Activated T-helper 2 cell treated with anti-CD3 and anti-CD28 coated beads, Interferon-gamma antibody, Interleukin-2, Interleukin-4, amounts not matched to agents 10 μg/mL and 5 μg/mL and 100 μg/mL, durations not matched to agents 14 hours and 24 hours and 36 hours (primary cell): Measurements from ENCODE around the gene VPS13D. TPM values are rescaled to one million over a fixed set of nuclear protein-coding genes. Genes with fewer than 3 reads are reported as not detected.

ENCODE experiments used
- DNase-seq: peaks from one replicate; pipeline ENCODE4 v3.0.0; 2021; ENCODE audit warnings: low spot score
- H3K27ac Mint-ChIP-seq: one replicate; pipeline ENCODE4 v1.8.0; 2021; ENCODE audit warnings: mixed read lengths
- H3K27me3 Mint-ChIP-seq: one replicate; pipeline ENCODE4 v1.8.0; 2021; ENCODE audit warnings: low read depth, mixed read lengths
- H3K36me3 Mint-ChIP-seq: one replicate; pipeline ENCODE4 v1.8.0; 2021; ENCODE audit warnings: low read depth, mixed read lengths
- H3K4me1 Mint-ChIP-seq: one replicate; pipeline ENCODE4 v1.8.0; 2021; ENCODE audit warnings: low read depth, mixed read lengths
- H3K4me3 Mint-ChIP-seq: one replicate; pipeline ENCODE4 v1.8.0; 2021; ENCODE audit warnings: low read depth, mild to moderate bottlenecking, moderate library complexity, mixed read lengths
- H3K9me3 Mint-ChIP-seq: one replicate; pipeline ENCODE4 v1.8.0; 2021; ENCODE audit warnings: mixed read lengths
- intact Hi-C: fragments of 100-400 bp; cut with micrococcal nuclease; formaldehyde crosslinking; loops from one replicate; pipeline ENCODE4 v1.15.1; 2023
- total RNA-seq: library from RNA; stranded (reverse); gene quantifications from 2 replicates; pipeline ENCODE4 v1.2.3, GENCODE V29; 2022

VPS13D gene
- total RNA-seq, 1 donor from 2014 or later: 28.6 TPM

DNA sequence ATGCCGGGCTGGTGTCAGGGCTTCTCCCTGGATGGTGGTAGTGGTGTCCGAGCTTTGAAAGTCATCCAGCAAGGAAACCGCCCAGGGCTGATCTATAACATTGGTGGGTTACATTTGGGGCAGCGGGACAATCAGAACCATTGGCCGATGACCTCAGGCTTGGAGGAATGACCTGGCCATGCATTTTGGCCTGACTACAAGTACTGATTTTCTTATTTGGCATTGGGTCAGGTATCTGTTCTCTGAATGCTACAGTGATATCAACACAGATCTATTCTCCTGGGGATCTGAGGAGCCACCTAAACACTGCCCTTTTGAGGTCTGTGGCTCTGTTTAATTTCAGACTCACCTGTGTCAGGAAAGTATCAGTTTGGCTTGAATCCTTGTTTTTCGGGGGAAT is 128.7 kb downstream of the VPS13D start:
- no peak for DNase-seq
- Mint-ChIP-seq H3K4me3 (no peak overlapping the region), H3K27ac (no peak overlapping the region), H3K36me3 (peaks cover 66% of the 10 kb centered on the region), H3K4me1 (peaks cover 19% of the 10 kb centered on the region), H3K9me3 (no peaks in the 10 kb centered on the region), H3K27me3 (no peaks in the 10 kb centered on the region)
- intact Hi-C loops: no loop called here

DNA sequence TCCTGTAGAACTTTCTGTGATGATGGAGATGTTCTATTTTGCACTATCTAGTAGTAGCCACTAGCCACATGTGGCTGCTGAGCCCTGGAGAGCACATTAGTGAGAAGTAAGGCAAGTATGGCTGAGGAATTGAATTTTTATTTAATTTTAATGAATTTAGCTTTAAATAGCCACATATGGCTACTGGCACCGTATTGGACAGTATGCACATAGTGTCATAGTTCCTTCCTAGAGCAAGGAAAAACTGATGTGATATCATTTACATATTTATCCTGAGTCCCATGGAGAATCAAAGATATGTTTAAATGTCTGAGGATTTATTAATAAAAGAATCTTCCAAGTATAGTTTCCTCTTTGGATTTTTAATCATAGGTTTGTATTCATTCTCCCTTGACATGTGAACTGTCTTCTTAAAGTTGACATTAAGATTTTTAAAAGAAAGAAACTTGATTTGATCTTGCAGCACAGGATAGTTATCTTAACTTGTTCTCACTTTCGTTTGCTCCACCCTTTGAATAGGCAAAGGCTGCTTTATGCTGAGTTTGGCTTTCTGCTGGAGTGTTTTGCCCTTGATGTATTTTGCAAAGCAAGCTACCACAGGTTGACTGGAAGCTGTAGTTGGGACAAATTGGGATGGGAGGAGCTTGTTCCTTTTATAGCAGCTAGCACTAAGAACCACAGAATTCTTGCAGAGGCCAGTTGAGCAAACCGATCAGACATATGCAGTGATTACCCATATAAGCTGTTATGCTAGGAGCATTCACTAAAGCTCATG is 129.7 kb downstream of the VPS13D start:
- Mint-ChIP-seq H3K27ac (no peak overlapping the region), H3K4me3 (no peak overlapping the region), H3K36me3 (peaks cover 75% of the 10 kb centered on the region), H3K9me3 (no peaks in the 10 kb centered on the region), H3K27me3 (no peaks in the 10 kb centered on the region), H3K4me1 (peaks cover 19% of the 10 kb centered on the region)
- intact Hi-C loops: no loop called here
- no peak for DNase-seq

DNA sequence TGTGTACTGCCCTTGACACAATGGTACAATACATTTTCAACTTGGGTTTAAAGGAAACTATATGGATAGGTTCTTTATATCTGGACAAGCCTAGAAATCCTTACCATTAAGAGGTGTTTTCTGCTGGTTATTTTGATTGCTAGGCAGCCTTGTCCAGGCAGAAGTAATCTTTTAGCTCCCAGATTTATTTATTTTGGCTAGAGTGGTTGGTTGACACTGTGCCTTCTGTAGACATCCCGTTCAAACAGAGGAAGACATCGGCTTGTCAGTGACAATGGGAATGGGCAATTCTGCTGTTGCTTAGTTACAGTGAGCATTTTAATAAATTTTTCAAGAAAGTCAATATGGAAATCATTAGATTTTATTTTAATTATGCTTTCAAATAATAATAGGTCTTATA is 138.8 kb downstream of the VPS13D start:
- no peaks in the 10 kb centered on the region for H3K9me3 Mint-ChIP-seq
- no peak for DNase-seq

GRCh38 chr1:12369258-12369657 is 139.4 kb downstream of the VPS13D start:
- Mint-ChIP-seq H3K27me3 (no peaks in the 10 kb centered on the region), H3K9me3 (no peaks in the 10 kb centered on the region), H3K4me1 (peaks cover 2% of the 10 kb centered on the region), H3K4me3 (no peak overlapping the region), H3K36me3 (peaks cover 57% of the 10 kb centered on the region), H3K27ac (no peak overlapping the region)
- intact Hi-C loops: no loop called here
- DNase-seq: no peak

More for the DNA sequence above, 138.8 kb downstream of the VPS13D start:
- Mint-ChIP-seq H3K4me3 (no peak overlapping the region), H3K4me1 (peaks cover 2% of the 10 kb centered on the region), H3K36me3 (peaks cover 57% of the 10 kb centered on the region), H3K27me3 (no peaks in the 10 kb centered on the region), H3K27ac (no peak overlapping the region)
- intact Hi-C loops: no loop called here

DNA sequence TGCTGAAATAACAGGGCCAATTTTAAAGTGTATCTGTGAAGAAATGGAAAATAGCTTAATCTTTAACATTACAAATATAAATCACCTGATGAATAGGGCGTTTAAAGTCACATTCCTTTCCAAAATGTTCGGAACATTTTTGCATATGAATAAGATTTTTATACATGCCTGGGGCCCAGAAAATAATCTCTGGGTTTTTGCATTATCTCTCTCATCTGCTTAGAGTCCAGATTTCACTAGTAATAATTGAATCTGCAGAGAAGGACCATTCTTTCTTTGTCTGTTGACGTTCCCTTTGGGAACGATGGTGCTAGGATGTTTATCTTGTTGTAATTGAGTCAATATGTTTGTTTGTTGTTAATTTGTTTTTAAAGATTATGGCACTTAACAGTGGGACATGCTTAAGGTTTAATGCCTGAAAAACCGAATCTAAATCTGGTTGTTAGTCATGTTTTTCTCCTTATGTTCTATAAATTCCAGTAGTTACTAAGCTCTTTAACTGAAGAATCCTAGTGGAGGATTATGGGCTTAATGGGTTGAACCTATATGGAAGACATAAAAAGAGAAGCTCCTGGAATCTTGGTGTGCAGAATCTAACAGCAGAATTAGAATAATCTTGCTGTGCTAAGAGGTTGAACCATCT is 140.6 kb downstream of the VPS13D start:
- Mint-ChIP-seq H3K4me3 (no peak overlapping the region), H3K36me3 (peaks cover 55% of the 10 kb centered on the region), H3K9me3 (no peaks in the 10 kb centered on the region), H3K27me3 (no peaks in the 10 kb centered on the region), H3K27ac (no peak overlapping the region), H3K4me1 (peaks cover 2% of the 10 kb centered on the region)
- intact Hi-C loops: no loop called here
- DNase-seq: no peak

- H3K27me3 Mint-ChIP-seq: no peaks in the 10 kb centered on the region
- intact Hi-C loops: no loop called here
- H3K36me3 Mint-ChIP-seq: peaks cover 58% of the 10 kb centered on the region
- H3K4me3 Mint-ChIP-seq: no peak overlapping the region
- no peak for DNase-seq
- H3K9me3 Mint-ChIP-seq: no peaks in the 10 kb centered on the region
- H3K4me1 Mint-ChIP-seq: peaks cover 2% of the 10 kb centered on the region
- H3K27ac Mint-ChIP-seq: no peak overlapping the region
These were observed 141.2 kb downstream of the VPS13D start for GRCh38 chr1:12371053-12371452.

GRCh38 chr1:12372180-12372579 is 142.3 kb downstream of the VPS13D start:
- Mint-ChIP-seq H3K27ac (no peak overlapping the region), H3K4me1 (peaks cover 6% of the 10 kb centered on the region), H3K36me3 (peaks cover 63% of the 10 kb centered on the region), H3K4me3 (no peak overlapping the region), H3K9me3 (no peaks in the 10 kb centered on the region), H3K27me3 (no peaks in the 10 kb centered on the region)
- no peak for DNase-seq
- intact Hi-C loops: no loop called here

GRCh38 chr1:12372761-12373160 is 142.9 kb downstream of the VPS13D start:
- no peak overlapping the region for H3K27ac Mint-ChIP-seq
- DNase-seq: no peak
- H3K4me1 Mint-ChIP-seq: peaks cover 6% of the 10 kb centered on the region
- peaks cover 65% of the 10 kb centered on the region for H3K36me3 Mint-ChIP-seq
- no peak overlapping the region for H3K4me3 Mint-ChIP-seq
- intact Hi-C loops: no loop called here
- H3K9me3 Mint-ChIP-seq: no peaks in the 10 kb centered on the region
- no peaks in the 10 kb centered on the region for H3K27me3 Mint-ChIP-seq

GRCh38 chr1:12375133-12375829 is 145.5 kb downstream of the VPS13D start:
- Mint-ChIP-seq H3K4me3 (no peak overlapping the region), H3K27ac (no peak overlapping the region), H3K36me3 (peaks cover 60% of the 10 kb centered on the region), H3K27me3 (no peaks in the 10 kb centered on the region), H3K4me1 (peaks cover 6% of the 10 kb centered on the region), H3K9me3 (no peaks in the 10 kb centered on the region)
- intact Hi-C loops: no loop called here
- no peak for DNase-seq

- intact Hi-C loops: no loop called here
- no peak for DNase-seq
- Mint-ChIP-seq H3K27me3 (no peaks in the 10 kb centered on the region), H3K4me3 (no peak overlapping the region), H3K9me3 (no peaks in the 10 kb centered on the region), H3K36me3 (peaks cover 62% of the 10 kb centered on the region), H3K27ac (no peak overlapping the region), H3K4me1 (peaks cover 5% of the 10 kb centered on the region)
These were observed 146.6 kb downstream of the VPS13D start for GRCh38 chr1:12376236-12377045.

GRCh38 chr1:12380326-12381249 is 150.8 kb downstream of the VPS13D start:
- Mint-ChIP-seq H3K36me3 (peaks cover 76% of the 10 kb centered on the region), H3K27me3 (no peaks in the 10 kb centered on the region), H3K4me3 (no peak overlapping the region), H3K27ac (no peak overlapping the region), H3K9me3 (peaks cover 1% of the 10 kb centered on the region), H3K4me1 (peaks cover 34% of the 10 kb centered on the region)
- no peak for DNase-seq
- intact Hi-C loops: no loop called here

GRCh38 chr1:12383001-12383400 is 153.2 kb downstream of the VPS13D start:
- no peak for DNase-seq
- H3K27ac Mint-ChIP-seq: no peak overlapping the region
- peaks cover 25% of the 10 kb centered on the region for H3K9me3 Mint-ChIP-seq
- intact Hi-C loops: no loop called here
- H3K36me3 Mint-ChIP-seq: peaks cover 84% of the 10 kb centered on the region
- no peak overlapping the region for H3K4me3 Mint-ChIP-seq
- no peaks in the 10 kb centered on the region for H3K27me3 Mint-ChIP-seq
- H3K4me1 Mint-ChIP-seq: peaks cover 42% of the 10 kb centered on the region
